ENCODE data around the gene CEP295NL. TPM values are rescaled to one million over a fixed set of nuclear protein-coding genes. Genes with fewer than 3 reads are reported as not detected.

Gene CEP295NL
- total and polyA plus RNA-seq, 2 of the 13 experiments (the other 11 are each of a cell fraction or from before 2014, with no cell fraction given) = not detected

DNA sequence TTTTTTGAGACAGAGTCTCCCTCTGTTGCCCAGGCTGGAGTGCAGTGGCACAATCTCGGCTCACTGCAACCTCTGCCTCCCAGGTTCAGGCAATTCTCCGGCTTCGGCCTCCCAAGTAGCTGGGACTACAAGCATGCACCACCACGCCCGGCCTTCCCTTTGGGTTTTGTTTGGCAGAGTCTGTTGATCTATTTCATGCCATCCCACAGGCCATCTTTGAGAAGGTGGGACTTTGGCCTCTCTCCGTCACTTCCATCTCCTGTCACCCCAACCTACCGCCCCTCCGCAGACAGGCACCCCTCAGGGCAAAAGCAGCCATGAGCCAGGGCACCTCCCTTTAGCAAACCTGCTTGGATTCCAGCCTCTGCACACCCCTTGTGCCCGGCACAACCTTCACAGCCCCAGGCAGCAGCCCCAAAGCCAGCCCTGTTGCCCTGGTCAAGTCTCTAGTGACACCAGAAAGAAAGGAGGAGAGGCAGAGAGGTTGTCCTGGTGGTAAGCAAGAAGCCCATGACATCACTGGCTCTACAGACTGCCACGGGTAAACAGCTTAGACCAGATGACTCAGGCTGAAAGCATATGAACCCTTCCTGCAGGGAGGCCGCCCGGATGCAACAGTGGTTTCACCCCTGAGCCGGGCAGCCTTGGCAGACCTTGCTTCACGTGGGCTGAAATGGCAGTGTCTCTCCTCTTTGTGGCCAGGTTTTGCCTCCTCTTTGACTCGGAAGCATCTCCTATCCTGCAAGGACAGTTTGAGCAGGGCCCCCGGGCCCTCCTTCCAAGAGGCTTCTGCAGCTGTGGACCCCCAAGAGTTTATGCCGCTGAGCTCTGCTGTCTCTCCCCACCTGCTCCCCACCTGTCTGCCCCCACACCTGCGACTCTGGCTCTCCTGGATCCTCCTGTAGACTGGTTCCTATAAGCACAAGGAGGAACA lies 30.3 kb upstream of the CEP295NL start (continued):
- TF ChIP-seq PCBP2 (optimal IDR thresholded peaks at IDR 0.05; ENCODE audit: low read depth, low read length, poor library complexity, severe bottlenecking) (no peak), ZNF235 (CRISPR knock-in tag; IDR thresholded peaks at IDR 0.05; ENCODE audit: borderline replicate concordance) (no peak), MXI1 (IDR thresholded peaks at IDR 0.05; ENCODE audit: borderline replicate concordance, low read depth, low read length) (peak; percentile 52; the same call in 1 of the 3 replicates), ZNF605 (CRISPR knock-in tag; IDR thresholded peaks at IDR 0.05) (no peak), ZFP41 (CRISPR knock-in tag; IDR thresholded peaks at IDR 0.05; ENCODE audit: borderline replicate concordance) (no peak), ATF1 (CRISPR knock-in tag; IDR thresholded peaks at IDR 0.05) (no peak), ZNF781 (CRISPR knock-in tag; IDR thresholded peaks at IDR 0.05; ENCODE audit: borderline replicate concordance, not compliant biosample characterization) (no peak), ZNF530 (CRISPR knock-in tag; IDR thresholded peaks at IDR 0.05; ENCODE audit: low read depth) (no peak), BHLHE40 (IDR thresholded peaks at IDR 0.05; ENCODE audit: low read length) (peak; percentile 42; the same call in 1 of the 2 replicates), SAP130 (CRISPR knock-in tag; IDR thresholded peaks at IDR 0.05; ENCODE audit: low read depth) (peak; percentile 92), GABPB1 (CRISPR knock-in tag; IDR thresholded peaks at IDR 0.05) (peak; percentile 51), MEIS1 (CRISPR knock-in tag; IDR thresholded peaks at IDR 0.05; ENCODE audit: borderline replicate concordance) (peak; percentile 15; the same call in 1 of the 2 replicates), ZBTB26 (CRISPR knock-in tag; IDR thresholded peaks at IDR 0.05; ENCODE audit: borderline replicate concordance) (no peak; the same call in 1 of the 2 replicates), SMYD3 (CRISPR knock-in tag; IDR thresholded peaks at IDR 0.05) (no peak), ZSCAN29 (CRISPR knock-in tag; conservative IDR thresholded peaks at IDR 0.05) (no peak), ZNF543 (CRISPR knock-in tag; IDR thresholded peaks at IDR 0.05) (no peak), ZFYVE20 (CRISPR knock-in tag; IDR thresholded peaks at IDR 0.05; ENCODE audit: borderline replicate concordance, low read depth) (no peak), ZNF280B (CRISPR knock-in tag; IDR thresholded peaks at IDR 0.05; ENCODE audit: borderline replicate concordance) (peak; percentile 37; the same call in 1 of the 2 replicates), ARHGAP35 (CRISPR knock-in tag; IDR thresholded peaks at IDR 0.05; ENCODE audit: borderline replicate concordance) (no peak), GZF1 (CRISPR knock-in tag; IDR thresholded peaks at IDR 0.05) (no peak), REXO4 (CRISPR knock-in tag; IDR thresholded peaks at IDR 0.05; ENCODE audit: borderline replicate concordance) (no peak), MIER3 (CRISPR knock-in tag; IDR thresholded peaks at IDR 0.05; ENCODE audit: borderline replicate concordance) (no peak; the same call in 1 of the 2 replicates)
- TF ChIP-seq, protein P1, sequence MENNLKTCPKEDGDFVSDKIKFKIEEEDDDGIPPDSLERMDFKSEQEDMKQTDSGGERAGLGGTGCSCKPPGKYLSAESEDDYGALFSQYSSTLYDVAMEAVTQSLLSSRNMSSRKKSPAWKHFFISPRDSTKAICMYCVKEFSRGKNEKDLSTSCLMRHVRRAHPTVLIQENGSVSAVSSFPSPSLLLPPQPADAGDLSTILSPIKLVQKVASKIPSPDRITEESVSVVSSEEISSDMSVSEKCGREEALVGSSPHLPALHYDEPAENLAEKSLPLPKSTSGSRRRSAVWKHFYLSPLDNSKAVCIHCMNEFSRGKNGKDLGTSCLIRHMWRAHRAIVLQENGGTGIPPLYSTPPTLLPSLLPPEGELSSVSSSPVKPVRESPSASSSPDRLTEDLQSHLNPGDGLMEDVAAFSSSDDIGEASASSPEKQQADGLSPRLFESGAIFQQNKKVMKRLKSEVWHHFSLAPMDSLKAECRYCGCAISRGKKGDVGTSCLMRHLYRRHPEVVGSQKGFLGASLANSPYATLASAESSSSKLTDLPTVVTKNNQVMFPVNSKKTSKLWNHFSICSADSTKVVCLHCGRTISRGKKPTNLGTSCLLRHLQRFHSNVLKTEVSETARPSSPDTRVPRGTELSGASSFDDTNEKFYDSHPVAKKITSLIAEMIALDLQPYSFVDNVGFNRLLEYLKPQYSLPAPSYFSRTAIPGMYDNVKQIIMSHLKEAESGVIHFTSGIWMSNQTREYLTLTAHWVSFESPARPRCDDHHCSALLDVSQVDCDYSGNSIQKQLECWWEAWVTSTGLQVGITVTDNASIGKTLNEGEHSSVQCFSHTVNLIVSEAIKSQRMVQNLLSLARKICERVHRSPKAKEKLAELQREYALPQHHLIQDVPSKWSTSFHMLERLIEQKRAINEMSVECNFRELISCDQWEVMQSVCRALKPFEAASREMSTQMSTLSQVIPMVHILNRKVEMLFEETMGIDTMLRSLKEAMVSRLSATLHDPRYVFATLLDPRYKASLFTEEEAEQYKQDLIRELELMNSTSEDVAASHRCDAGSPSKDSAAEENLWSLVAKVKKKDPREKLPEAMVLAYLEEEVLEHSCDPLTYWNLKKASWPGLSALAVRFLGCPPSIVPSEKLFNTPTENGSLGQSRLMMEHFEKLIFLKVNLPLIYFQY (CRISPR knock-in tag; IDR thresholded peaks at IDR 0.05; ENCODE audit: borderline replicate concordance) = no peak

Data from HepG2 (cell line).